ENCODE measurements around the gene AMOTL2. TPM values are rescaled to one million over a fixed set of nuclear protein-coding genes. Genes with fewer than 3 reads are reported as not detected.

The AMOTL2 gene
- total and polyA plus RNA-seq, 2 experiments from 2014 or later = 17.9 to 102 TPM

DNA sequence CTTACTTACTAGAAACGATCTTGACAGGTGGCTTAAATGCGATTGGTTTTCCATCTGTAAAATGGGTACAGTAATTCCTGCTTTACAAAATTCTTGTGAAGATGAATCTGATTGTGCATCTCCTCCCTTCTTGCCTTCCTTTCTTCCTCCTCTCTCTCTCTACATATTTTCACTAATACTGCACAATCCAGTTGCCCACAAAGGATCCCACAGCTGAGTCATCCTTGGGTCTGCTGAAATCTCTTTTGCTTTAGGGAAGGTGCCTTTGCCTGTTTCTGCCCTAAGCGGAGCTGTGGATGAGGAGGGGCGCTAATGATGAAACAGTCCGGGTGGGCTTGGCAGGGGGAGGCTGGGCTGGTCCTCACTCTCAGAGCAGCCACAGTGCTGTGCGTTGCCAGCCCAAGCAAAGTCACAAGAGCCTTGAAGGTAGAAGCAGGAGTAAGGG is 46.1 kb downstream of the AMOTL2 start (continued):
- TF ChIP-seq ZNF331 (CRISPR knock-in tag; IDR thresholded peaks at IDR 0.05; ENCODE audit: low read depth) = no peak
- TF ChIP-seq ZNF114 (CRISPR knock-in tag; IDR thresholded peaks at IDR 0.05) = no peak
- TF ChIP-seq EZH2phosphoT487 (IDR thresholded peaks at IDR 0.05; ENCODE audit: unreplicated experiment) = no peak
- no peak for TF ChIP-seq JUNB (IDR thresholded peaks at IDR 0.05; ENCODE audit: unreplicated experiment)
- TF ChIP-seq POLR2AphosphoS5 (IDR thresholded peaks at IDR 0.05; ENCODE audit: low read depth) = no peak
- TF ChIP-seq, protein P1, sequence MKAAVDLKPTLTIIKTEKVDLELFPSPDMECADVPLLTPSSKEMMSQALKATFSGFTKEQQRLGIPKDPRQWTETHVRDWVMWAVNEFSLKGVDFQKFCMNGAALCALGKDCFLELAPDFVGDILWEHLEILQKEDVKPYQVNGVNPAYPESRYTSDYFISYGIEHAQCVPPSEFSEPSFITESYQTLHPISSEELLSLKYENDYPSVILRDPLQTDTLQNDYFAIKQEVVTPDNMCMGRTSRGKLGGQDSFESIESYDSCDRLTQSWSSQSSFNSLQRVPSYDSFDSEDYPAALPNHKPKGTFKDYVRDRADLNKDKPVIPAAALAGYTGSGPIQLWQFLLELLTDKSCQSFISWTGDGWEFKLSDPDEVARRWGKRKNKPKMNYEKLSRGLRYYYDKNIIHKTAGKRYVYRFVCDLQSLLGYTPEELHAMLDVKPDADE (IDR thresholded peaks at IDR 0.05) = no peak
- TF ChIP-seq, protein P2, sequence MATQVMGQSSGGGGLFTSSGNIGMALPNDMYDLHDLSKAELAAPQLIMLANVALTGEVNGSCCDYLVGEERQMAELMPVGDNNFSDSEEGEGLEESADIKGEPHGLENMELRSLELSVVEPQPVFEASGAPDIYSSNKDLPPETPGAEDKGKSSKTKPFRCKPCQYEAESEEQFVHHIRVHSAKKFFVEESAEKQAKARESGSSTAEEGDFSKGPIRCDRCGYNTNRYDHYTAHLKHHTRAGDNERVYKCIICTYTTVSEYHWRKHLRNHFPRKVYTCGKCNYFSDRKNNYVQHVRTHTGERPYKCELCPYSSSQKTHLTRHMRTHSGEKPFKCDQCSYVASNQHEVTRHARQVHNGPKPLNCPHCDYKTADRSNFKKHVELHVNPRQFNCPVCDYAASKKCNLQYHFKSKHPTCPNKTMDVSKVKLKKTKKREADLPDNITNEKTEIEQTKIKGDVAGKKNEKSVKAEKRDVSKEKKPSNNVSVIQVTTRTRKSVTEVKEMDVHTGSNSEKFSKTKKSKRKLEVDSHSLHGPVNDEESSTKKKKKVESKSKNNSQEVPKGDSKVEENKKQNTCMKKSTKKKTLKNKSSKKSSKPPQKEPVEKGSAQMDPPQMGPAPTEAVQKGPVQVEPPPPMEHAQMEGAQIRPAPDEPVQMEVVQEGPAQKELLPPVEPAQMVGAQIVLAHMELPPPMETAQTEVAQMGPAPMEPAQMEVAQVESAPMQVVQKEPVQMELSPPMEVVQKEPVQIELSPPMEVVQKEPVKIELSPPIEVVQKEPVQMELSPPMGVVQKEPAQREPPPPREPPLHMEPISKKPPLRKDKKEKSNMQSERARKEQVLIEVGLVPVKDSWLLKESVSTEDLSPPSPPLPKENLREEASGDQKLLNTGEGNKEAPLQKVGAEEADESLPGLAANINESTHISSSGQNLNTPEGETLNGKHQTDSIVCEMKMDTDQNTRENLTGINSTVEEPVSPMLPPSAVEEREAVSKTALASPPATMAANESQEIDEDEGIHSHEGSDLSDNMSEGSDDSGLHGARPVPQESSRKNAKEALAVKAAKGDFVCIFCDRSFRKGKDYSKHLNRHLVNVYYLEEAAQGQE (IDR thresholded peaks at IDR 0.05; ENCODE audit: unreplicated experiment) = no peak
- no peak for TF ChIP-seq CREB1 (CRISPR knock-in tag; IDR thresholded peaks at IDR 0.05; ENCODE audit: low read depth)
- no peak for TF ChIP-seq STAT1 (IDR thresholded peaks at IDR 0.05; ENCODE audit: unreplicated experiment)
- TF ChIP-seq, protein P3, sequence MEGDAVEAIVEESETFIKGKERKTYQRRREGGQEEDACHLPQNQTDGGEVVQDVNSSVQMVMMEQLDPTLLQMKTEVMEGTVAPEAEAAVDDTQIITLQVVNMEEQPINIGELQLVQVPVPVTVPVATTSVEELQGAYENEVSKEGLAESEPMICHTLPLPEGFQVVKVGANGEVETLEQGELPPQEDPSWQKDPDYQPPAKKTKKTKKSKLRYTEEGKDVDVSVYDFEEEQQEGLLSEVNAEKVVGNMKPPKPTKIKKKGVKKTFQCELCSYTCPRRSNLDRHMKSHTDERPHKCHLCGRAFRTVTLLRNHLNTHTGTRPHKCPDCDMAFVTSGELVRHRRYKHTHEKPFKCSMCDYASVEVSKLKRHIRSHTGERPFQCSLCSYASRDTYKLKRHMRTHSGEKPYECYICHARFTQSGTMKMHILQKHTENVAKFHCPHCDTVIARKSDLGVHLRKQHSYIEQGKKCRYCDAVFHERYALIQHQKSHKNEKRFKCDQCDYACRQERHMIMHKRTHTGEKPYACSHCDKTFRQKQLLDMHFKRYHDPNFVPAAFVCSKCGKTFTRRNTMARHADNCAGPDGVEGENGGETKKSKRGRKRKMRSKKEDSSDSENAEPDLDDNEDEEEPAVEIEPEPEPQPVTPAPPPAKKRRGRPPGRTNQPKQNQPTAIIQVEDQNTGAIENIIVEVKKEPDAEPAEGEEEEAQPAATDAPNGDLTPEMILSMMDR (conservative IDR thresholded peaks at IDR 0.05; ENCODE audit: low read depth in 2 of 2) = no peak

DNA sequence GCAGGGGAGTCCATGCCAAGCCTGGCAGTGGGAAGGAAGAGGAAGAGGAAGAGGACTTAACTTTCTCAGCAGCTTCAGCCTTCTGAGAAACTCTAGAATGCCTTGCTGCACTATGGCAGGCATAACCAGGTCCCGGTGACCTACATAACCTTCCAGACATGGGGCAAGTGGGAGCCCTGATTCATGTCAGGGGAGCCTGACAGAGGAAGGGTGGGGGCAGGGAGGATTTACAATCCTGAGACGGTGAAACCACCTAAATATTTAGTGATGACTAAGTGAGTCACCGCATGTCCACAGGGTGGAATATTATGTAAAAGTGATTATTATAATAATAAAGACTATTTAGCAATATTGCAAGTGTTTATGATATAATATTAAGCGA is 46.7 kb downstream of the AMOTL2 start:
- Histone ChIP-seq H4K20me1 (replicated peaks; ENCODE audit: insufficient read depth) (no peaks in the 10 kb centered on the region), H3K27ac (ENCODE audit: low read depth) (peak overlapping the region; percentile 95), H3K4me2 (peak overlapping the region; percentile 64), H3K4me1 (ENCODE audit: insufficient read depth) (peaks cover 46% of the 10 kb centered on the region), H3K27me3 (ENCODE audit: insufficient read depth) (no peaks in the 10 kb centered on the region), H3K36me3 (ENCODE audit: insufficient read depth) (no peaks in the 10 kb centered on the region), H2AFZ (no peak overlapping the region), H3F3A (replicated peaks; ENCODE audit: low read depth) (0 out of 2 replicates have a peak, but pooled peaks cover 3% of the 10 kb centered on the region), H3K9me2 (ENCODE audit: insufficient read depth) (no peaks in the 10 kb centered on the region), H3K4me3 (peak overlapping the region; percentile 14; the same call in 1 of the 2 replicates), H3K79me2 (replicated peaks; ENCODE audit: insufficient read depth) (no peaks in the 10 kb centered on the region)
- DNase-seq (ENCODE audit: low spot score) (no peak), ATAC-seq (no peak)
- peaks cover 53% of the 10 kb centered on the region for H3K4me1 Mint-ChIP-seq
- H3K9me3 Mint-ChIP-seq = no peaks in the 10 kb centered on the region; the same call in 2 of the 3 replicates
- peaks cover 10% of the 10 kb centered on the region for H3K27me3 Mint-ChIP-seq (ENCODE audit: insufficient read depth, low read depth, poor library complexity)
- H3K27ac Mint-ChIP-seq = peak overlapping the region; percentile 89; the same call in 1 of the 2 replicates
- no peak overlapping the region for H3K4me3 Mint-ChIP-seq
- H3K36me3 Mint-ChIP-seq (ENCODE audit: low read depth) = no peaks in the 10 kb centered on the region; the same call in 2 of the 3 replicates
- TF ChIP-seq, protein P3 (conservative IDR thresholded peaks at IDR 0.05; ENCODE audit: low read depth in 2 of 2) = no peak
- TF ChIP-seq CREB1 (CRISPR knock-in tag; IDR thresholded peaks at IDR 0.05; ENCODE audit: low read depth) (no peak), ZNF114 (CRISPR knock-in tag; IDR thresholded peaks at IDR 0.05) (no peak), POLR2AphosphoS5 (IDR thresholded peaks at IDR 0.05; ENCODE audit: low read depth) (no peak), STAT1 (IDR thresholded peaks at IDR 0.05; ENCODE audit: unreplicated experiment) (no peak), EZH2 (IDR thresholded peaks at IDR 0.05; ENCODE audit: low read depth, unreplicated experiment) (no peak)
